ENCODE measurements around the gene KNOP1.
A peak's percentile ranks its signal among the peaks of the same experiment; 100 is the strongest.

Gene KNOP1

DNA sequence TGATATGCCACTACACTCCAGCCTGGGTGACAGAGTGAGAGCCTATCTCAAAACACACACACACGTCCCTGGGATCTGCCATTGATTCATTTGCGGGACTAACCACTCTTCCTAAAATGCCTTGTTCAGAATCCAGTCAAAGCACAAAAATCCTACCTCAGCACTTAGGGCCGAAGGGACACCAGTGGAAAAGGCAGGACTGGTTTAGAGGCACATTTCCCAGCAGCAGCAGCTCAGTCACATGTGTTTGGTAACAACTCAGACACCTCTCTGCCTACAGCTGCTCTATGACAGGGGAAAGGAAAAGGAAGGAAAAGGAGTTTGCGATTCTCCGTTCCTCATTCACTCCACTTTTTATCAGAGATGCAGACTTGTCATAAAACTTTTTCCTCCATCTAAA, 12.2 kb downstream of the KNOP1 start:
- no peak for DNase-seq

DNA sequence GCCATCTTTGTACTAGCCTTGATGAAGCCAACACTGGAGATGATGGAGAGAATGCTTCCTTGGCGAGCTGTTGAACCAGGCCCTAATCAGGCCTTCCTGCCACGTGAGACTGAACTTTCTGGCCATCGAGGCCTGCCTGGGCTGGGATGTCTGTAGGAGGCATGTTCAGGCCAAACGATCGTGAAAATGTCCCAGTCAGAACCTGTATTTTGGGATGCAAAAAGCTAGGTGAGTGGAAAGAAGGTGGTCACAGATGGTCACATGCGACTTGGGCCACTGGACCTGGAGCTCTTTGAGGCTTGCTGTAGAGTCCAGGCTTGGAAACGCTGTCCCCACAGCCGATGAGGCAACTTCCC, 12.9 kb downstream of the KNOP1 start:
- no peak for DNase-seq

DNA sequence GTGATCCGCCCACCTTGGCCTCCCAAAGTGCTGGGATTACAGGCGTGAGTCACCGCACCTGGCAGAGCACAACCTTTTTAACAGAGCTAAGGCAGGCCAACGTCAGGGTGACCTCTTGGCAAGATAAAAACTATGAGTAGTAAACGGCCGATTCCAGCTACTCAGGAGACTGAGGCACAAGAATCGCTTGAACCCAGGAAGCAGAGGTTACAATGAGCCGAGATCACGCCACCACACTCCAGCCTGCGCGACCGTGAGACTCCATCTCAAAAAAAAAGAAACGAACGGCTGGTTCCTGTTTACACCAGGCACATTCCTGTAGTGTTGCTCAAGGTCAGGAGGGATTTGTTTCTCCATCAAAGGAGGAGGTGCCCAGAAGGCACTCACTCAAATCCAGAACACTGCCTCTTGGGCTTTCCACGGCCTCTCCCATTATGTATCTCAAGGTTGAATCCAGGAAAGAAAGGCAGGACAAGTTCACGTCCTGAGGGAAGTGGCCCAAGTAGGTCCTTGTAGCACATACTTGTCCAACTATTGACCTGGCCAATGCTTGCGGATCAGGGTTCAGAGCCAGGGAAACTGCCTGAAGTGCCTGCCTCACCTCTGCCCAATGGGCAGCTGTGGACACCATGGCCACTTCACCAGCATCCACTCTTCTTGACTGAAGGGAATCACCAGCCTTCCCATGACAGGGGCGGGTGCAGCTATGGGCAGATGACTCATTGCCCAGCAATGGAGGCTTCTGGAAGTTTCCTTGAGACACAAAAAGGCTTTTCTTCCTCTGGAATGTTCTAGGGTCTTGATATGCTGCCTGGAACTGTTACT, 13.5 kb downstream of the KNOP1 start:
- no peak for DNase-seq

DNA sequence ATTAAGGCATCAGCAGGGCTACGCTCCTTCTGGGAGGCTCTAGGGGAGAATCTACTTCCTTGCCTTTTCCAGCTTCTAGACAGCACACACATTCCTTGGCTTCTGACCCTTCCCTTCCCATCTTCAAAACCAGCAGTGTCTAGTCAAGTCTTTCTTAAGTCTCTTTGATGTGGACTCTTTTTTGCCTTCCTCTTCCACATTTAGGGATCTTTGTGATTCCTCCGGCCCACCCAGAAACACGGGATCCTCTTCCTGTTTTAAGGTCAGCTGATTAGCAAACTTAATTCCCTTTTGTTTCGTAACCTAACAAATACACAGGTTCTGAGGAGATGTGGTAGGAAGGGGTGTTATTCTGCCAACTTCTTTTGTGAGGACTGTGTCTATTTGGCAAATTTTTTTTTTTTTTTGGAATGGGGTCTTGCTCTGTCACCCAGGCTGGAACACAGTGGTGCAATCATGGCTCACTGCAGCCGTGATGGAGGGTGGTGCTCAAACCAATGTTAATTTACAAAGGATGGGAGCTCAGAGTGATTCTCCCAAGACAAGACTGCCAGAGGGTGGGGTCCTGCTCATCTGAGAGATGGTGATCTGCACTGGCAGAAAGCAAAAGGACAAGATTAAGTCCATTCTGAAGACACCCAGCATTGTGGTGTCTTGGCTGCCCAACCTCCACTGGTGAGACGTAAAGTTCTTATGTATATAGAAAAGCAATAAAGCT, 14.7 kb downstream of the KNOP1 start:
- peak; percentile 38 for DNase-seq

DNA sequence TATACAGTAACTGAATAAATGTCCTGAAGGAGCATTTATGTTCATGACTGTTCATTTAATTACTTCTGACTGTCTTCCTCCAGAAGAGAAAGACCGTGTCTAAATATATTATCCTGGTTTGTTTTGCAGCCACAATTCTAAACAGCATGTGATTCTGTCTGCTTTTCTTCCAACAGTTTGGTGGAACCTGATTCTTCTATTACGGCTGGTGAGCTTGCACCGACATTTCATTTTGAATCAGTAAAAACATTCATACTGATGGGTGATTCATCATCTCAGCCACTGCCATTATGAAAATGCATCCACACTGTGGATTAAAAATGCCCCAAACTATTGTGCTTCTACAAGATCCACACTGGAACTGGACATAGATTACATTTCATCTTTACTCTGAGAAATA, 16.9 kb downstream of the KNOP1 start:
- no peak for DNase-seq

DNA sequence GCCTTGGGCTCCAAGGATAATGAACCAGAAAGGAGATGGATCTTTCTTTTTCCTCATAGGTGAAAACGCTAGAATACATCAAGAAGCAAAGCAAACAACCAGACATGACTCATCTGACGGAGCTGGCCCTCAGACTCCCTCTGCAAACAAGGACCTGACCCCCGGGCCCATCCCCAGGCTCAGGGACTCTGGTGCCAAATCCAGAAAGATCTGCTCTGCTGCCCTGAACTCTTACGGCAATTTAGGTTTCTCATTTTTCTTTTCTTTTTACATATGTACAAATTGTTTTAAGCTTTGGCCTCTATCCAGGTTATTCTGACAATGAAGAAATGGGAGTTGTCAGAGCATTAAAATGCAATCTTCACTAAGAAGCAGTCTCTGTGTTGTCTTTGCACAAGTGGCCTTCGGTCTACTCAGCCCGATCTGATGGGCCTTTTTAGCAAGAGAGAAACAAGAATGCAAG, 17.7 kb downstream of the KNOP1 start:
- no peak for DNase-seq

DNA sequence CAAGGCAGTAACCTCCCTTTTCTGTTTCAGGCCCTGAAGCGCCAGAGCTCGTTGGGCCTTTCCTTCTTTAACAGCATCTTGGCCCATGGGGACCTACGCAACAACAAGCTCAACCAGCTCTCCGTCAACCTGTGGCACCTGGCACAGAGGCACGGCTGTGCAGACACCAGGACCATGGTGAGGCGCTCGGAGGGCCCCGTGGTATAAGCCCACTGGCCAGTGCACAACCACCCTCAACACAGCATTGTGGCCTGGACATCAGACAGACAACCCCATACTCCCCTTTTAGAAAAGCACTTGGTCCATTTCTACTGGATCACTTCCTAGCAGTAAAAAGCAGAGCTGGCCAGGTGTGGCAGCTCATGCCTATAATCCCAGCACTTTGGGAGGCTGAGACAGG, 18.6 kb downstream of the KNOP1 start:
- DNase-seq, result no peak

DNA sequence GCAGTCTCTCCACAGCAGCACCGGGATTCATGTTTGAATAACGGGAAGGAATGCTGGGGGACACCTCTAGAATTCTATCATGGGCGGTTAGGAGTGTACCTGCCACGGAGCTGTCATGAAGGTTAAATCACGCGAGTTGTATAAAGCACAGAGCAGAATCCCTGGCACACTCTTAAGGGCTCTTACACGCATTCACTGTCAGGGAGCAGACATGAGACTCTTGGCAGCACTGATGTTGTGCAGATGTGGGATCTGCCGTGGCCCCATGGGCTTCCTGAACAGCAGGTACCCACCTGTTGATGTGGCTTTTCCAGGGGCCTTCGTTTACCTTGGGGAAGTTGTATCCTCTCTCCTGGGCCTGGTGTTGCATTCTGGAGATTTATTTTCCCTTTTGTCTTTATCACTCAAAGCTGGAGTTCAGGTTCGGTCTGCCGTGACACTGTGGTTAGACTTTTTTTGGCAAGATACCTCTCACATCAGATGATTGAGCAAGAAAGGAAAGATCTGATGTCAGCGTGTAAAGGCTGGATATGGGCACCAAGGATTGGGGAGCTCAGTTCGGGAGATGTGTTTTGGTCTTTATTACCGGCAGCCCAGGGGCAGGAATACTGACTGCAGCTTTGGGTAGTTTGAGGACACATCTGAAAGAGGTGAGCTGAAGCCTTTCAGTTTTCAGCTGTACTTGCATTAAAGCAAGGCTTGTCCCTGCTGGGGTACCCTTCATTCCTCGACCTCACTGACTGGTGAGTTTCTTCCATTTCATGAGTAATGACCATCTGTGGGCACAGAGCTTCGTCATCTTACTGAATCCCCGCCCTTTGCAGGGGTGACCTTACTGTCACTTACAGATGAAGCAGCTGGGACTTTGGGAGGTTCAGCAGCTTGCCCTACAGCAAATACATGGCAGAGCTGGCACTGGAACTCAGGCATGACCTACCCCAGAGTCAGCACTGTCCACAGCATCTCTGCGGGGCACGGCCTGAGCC, 19.3 kb downstream of the KNOP1 start:
- no peak for DNase-seq

DNA sequence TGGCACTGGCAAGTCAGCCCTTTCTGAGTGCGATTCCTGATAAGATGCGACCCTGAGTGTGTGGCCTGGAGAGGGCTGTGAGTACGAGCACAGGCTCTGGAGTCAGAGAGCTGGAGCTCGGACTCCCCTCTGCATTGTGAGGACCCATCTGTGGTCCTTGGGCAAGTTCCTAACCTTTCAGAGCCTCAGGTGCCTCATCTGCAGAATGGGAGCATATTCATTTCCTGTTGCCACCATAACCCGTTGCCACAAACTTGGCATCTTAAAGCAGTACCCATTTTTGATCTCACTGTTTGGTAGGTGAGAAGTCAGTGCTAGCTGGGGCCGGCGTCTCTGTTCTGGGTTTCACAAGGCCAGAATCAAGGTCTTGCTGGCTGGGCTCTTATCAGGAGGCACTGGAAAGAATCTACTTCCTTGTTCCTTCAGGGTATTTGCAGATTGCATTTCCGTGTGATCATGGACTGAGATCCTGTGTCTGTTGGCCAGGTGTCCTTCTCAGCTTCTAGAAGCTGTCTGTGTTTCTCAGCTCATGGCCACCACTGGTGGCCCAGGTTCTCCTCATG, 20.2 kb downstream of the KNOP1 start:
- no peak for DNase-seq

DNA sequence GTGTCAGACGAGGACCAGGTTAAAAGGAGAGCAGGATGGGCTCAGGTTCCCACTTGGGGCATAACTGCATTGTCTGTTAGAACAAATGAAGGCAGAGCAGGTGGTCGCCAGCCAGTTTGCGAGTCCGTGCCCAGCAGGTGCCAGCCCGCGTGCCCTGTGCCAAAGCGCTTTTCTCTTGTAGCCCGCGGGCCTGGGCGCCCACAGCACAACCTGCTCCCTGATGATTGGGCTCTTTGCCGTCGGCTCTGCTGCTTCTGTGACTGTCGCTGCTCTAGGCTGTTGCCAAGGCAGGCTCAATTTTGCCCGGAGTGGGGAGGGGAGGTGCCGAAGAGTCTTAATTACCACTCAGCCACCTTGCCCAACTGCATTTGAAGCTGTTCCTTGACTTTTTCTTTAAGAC, 21.1 kb downstream of the KNOP1 start:
- DNase-seq, result no peak

DNA sequence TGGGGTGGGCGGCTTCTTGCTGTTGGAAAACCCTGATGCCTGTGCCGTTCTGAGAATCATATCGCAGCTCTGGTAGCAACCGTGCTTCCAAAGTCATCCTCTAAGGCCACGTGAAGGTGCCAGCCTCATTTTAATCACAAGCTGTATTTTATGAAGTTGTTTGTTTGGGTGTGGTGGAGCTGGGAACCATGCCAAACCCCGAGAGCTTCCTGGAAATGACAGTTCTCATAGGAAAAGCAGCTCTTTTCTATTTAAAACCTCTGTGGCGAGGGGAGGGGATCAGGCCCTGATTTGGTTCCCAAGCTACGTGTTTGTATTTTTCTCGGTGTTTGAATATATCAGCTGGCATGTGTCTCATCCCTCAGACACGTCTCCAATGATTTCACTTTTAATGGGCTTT, 21.7 kb downstream of the KNOP1 start:
- DNase-seq, result peak; percentile 48

DNA sequence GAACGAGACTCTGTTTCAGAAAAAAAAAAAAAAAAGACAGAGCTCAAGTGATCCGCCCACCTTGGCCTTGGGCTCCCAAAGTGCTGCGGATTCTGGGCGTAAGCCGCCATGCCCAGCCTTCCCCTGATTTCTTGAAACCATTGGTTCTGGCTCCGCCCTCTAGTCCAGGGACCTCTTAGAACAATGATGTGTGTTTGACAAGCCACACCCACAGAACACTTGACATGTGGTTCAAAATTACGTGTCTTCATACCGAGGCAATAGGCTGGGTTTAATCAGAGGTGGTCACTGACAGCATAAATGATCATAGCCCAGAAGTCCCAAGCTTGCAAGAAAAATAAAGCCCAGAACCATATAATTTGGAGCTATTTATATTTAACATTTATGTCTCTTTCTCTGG, 23.0 kb downstream of the KNOP1 start:
- DNase-seq, result no peak

DNA sequence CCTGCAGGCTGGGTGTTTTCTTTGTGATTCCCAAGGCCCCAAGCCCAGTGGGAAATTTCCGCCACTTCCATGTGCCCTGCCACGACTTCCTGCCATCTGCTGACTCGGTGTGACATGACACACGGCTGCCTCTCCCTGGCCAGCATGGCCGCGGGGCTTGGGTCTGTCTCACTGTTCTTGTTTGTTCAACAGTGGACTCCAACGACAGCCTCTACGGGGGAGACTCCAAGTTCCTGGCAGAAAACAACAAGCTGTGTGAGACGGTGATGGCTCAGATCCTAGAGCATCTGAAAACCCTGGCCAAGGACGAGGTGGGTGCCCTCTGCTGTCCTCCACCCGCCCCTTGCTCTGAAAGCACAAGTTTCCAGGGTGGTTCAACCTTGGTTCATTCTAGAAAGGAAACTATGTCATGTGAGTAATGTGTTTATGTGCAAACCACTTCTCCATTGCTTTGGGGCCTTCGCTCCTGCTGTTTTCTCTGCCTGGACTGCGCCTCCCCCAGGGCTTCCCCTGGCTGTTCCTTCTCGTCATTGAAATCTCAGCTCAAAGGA, 26.8 kb downstream of the KNOP1 start:
- no peak for DNase-seq

DNA sequence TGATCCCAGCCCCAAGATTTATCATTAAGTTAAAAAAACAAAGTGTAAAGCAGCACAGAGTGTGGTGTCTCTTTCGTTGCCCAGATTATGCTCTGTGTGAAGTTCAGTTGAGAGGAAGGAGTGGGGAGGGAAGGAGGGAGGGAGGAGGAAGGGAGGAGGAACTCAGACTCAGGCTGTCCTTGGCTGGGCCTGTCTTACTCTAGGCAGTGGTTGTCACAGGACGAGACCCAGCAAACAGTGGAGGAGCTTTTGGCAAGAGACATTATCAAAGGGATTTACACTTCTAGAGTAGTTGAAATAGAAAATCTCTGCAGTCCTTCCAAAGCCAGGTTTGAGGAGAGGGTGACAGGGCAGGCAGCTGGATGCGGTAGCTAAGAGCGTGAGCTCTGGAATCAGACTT, 27.8 kb downstream of the KNOP1 start:
- no peak for DNase-seq

DNA sequence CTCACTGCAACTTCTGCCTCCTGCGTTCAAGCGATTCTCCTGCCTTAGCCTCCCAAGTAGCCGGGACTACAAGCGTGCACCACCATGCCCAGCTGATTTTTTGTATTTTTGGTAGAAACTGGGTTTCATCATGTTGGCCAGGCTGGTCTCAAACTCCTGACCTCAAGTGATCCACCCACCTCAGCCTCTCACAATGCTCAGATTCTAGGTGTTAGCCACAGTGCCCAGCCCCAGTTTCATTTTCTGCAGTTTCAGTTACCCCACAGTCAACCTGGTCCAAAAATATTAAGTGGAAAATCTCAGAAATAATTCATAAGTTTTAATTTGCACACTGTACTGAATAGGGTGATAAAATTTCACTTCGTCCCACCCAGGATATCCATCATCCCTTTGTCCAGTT, 28.7 kb downstream of the KNOP1 start:
- no peak for DNase-seq

DNA sequence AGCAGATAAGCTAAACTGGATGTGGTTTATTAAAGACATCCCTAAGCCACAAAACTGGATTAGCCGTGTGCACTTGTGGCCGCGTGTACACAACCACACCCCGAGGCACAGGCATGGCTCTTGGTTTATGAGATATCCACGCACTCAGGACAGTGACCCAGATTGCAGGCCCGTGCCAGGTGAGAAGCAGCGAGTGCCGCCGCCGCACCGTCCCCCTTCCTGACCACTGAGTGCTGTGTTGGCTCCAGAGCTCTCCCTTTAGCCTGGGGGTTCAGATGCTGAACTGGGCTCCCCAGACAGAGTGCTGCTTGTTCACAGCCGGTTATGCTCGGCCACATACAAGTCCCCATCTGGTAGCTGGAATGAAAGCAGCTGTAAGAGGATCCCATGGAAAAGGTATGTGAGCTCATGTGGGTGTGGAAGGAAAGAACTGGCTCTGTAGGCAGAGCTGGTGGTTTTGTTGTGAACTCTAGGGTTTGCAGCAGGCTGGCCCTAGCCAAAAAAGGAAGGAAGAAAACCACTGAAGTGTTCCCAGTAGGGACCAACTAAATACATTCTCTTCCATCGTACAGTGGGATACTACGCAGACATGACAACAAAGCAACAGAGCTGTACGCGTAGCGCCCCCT, 29.5 kb downstream of the KNOP1 start:
- no peak for DNase-seq

DNA sequence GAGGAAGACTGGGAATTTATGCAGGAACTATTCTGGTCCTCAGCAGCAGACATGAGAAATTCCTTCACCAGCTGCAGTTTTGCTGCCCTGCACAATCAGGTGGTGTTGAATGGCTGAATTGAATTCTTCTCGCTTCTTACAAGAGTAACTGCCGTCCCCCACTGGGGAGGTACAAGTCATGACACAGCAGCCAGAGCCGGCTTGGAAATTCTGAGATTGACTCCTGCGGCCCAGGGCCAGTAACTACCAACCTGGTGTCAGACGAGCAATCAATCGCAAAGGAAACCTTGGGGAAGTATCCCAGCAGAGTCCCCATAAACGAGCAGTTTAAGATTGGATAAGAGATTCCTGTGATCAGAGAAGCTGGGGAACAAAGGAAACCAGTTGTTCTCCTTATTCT, 30.7 kb downstream of the KNOP1 start:
- DNase-seq, result no peak

DNA sequence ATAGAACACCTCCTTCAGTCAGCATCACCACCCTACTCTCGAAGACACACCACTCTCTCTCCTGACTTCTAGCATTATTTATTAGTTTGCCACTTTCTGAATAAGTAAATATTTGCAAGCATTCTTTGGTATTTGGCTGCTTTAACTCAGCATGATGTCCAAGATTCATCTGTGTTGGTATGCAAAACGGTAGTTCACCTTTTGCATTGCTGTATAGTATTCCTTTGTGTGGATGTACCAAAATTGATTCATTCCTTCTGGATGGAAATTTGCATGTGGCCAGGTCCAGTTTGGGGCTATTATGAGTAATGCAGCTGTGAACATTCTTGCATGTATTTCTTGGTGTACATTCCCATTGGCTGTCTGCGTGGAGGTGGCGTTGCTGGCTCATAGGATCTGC, 32.9 kb downstream of the KNOP1 start:
- no peak for DNase-seq

DNA sequence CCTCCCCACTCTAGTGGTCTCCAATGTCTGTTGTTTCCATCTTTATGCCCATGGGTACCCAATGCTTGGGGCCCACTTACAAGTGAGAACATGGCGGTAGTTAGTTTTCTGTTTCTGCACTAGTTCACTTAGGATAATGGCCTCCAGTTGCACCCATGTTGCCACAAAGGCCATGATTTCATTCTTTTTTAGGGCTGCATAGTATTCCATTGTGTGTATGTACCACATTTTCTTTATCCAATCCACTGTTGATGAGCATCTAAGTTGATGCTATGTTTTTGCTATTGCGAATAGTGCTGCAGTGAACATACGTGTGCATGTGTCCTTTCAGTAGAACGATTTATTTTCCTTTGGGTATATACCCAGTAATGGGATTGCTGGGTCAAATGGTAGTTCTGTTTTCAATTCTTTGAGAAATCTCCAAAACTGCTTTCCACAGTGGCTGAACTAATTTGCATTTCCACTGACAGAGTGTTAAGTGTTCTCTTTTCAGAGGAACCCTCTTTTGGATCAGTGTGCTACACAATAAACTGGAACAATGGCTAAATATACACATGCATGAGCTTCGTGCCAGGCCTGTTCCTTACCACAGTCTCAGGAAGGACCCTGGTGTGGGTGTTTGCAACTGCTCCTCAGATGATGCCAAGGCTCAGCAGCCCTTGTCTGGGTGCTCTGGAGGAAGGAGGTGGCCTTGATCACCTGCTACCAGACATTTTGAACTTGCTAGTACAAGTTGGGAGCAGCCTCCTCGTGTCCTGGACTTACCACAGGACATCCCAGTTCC, 34.4 kb downstream of the KNOP1 start:
- no peak for DNase-seq

DNA sequence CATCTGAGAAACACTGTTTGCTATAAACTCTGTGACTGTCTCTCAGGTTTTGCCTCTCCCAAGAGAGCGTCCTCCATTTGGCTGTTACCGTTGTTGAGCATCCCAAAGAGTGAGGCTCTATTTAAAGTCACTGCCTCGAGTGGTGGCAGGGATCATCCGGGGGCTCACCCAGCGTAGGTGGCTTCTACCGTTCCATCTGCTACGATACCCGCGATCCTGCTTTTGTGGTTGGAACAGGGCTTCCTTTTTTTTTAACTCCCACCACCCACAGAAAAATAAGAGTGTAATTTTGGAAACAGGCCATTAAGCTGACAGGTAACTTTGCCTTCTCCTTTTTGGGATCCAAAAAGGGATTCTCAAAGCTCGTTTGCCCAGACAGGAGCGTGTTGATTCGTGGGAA, 36.4 kb downstream of the KNOP1 start:
- no peak for DNase-seq

DNA sequence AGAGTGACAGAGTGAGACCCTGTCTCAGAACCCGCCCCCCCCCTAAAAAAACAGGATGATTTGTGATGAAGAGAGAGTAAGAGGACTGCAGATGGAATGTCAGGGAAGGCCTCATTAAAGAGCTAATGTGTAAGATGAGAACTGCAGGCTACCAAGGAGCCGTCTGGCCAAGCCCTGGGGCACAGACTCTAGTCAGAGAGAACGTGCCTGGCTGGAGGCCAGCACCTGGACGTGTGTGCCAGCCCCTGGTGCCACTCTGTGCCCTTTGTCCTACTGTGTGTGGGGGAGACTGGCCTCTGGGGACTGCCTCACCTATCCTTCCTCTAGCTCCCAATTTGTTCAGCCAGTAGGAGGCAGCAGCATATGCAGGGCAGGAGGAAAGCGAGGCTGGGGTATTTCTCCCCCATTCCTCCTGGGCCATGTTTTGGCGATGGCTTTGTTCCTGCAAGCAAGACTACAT, 37.1 kb downstream of the KNOP1 start:
- DNase-seq, result no peak

Data from suppressor macrophage treated with lipopolysaccharide for 4 hours (primary cell).